Measurements from ENCODE around the gene UGT1A6.
"Not testable (repeated sequence)": the region's sequence is repeated elsewhere in the genome, so short reads cannot be mapped to it uniquely, and the experiment has no call there.

The UGT1A6 gene

DNA sequence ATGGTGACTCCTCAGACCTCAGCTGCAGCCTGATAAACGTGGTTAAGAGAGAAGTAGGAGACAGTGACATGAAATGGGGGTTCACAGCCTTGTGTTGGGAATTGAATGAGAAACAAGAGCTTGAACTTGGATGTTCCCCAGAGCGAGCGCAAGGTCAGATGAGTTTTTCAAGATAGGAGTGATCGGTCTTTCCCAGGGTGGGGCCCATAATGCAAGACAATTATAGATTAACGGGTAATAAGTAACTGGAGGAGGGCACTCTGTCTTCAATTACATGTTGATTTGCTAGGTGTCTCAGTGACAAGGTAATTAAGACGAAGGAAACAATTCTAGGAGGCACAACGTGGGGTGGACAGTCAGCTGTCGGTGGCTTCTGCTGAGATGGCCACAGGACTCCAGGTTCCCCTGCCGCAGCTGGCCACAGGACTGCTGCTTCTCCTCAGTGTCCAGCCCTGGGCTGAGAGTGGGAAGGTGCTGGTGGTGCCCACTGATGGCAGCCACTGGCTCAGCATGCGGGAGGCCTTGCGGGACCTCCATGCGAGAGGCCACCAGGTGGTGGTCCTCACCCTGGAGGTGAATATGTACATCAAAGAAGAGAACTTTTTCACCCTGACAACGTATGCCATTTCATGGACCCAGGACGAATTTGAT, 20.0 kb downstream of the UGT1A6 start, which contains the start of gene UGT1A5:
Gene UGT1A5, plus strand, starts transcription at position 297 of the 651 bp plus-strand sequence. Its CDS starts 85 bp downstream, at position 382.
- TF ChIP-seq, protein P1, sequence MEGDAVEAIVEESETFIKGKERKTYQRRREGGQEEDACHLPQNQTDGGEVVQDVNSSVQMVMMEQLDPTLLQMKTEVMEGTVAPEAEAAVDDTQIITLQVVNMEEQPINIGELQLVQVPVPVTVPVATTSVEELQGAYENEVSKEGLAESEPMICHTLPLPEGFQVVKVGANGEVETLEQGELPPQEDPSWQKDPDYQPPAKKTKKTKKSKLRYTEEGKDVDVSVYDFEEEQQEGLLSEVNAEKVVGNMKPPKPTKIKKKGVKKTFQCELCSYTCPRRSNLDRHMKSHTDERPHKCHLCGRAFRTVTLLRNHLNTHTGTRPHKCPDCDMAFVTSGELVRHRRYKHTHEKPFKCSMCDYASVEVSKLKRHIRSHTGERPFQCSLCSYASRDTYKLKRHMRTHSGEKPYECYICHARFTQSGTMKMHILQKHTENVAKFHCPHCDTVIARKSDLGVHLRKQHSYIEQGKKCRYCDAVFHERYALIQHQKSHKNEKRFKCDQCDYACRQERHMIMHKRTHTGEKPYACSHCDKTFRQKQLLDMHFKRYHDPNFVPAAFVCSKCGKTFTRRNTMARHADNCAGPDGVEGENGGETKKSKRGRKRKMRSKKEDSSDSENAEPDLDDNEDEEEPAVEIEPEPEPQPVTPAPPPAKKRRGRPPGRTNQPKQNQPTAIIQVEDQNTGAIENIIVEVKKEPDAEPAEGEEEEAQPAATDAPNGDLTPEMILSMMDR (IDR thresholded peaks at IDR 0.05; ENCODE audit: insufficient read depth, low read length, missing control alignments): no peak
- CTCF ChIA-PET: interaction anchor here (0.7 to 3.2 kb wide), 13 partner anchors 8 to 283 kb away, joined by 3 to 50 read pairs (median 4); no protein-coding TSS in a partner anchor
- H3K4me3 ChIP-seq (ENCODE audit: low read depth, low read length): no peak within 1 kb of the TSS
- POLR2A ChIA-PET: no interaction called here
- no peak for DNase-seq (ENCODE audit: low read depth, low spot score)

DNA sequence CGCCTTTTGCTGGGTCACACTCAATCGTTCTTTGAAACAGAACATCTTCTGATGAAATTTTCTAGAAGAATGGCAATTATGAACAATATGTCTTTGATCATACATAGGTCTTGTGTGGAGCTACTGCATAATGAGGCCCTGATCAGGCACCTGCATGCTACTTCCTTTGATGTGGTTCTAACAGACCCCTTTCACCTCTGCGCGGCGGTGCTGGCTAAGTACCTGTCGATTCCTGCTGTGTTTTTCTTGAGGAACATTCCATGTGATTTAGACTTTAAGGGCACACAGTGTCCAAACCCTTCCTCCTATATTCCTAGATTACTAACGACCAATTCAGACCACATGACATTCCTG, 20.5 kb downstream of the UGT1A6 start:
- DNase-seq (ENCODE audit: low read depth, low spot score): no peak
- ChIA-PET CTCF (interaction anchor here (0.7 to 3.2 kb wide), 4 partner anchors 8 to 265 kb away, joined by 3 to 50 read pairs (median 10); no protein-coding TSS in a partner anchor), POLR2A (no interaction called here)
- TF ChIP-seq, protein P1 (IDR thresholded peaks at IDR 0.05; ENCODE audit: insufficient read depth, low read length, missing control alignments): no peak
- no peak overlapping the region for H3K4me3 ChIP-seq (ENCODE audit: low read depth, low read length)

DNA sequence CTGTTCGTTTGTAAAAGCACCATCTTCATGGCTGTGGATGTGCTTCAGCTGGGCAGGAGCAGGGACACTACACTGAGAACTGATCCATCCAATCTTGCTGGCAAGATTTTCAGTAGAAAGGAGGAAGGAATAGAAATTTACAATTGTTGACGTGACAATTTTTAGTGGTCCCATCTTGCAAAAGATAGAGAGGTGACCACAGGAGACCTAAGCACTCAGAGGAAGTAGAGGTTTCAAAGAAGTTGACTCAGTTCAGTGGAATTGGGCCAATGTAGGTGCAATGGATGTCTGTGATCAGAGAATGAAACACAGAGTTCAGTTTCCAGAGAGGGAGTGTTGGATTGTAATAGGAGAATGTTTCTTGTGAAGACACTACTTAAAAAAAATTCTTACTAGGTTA, 21.4 kb downstream of the UGT1A6 start:
- TF ChIP-seq, protein P1 (IDR thresholded peaks at IDR 0.05; ENCODE audit: insufficient read depth, low read length, missing control alignments): no peak
- DNase-seq (ENCODE audit: low read depth, low spot score): no peak
- ChIA-PET POLR2A (no interaction called here), CTCF (interaction anchor here (2.1 kb wide), 1 partner anchor 266 kb away, joined by 12 read pairs; no protein-coding TSS in a partner anchor)
- H3K4me3 ChIP-seq (ENCODE audit: low read depth, low read length): no peak overlapping the region

DNA sequence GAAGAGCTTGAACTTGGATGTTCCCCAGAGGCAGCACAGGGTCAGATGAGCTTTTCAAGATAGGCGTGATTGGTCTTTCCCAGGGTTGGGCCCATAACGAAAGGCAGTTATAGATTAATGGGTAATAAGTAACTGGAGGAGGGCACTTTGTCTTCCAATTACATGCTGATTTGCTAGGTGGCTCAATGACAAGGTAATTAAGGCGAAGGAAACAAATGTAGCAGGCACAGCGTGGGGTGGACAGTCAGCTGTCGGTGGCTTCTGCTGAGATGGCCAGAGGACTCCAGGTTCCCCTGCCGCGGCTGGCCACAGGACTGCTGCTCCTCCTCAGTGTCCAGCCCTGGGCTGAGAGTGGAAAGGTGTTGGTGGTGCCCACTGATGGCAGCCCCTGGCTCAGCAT, 25.9 kb downstream of the UGT1A6 start, which contains the start of gene UGT1A4:
Gene UGT1A4, plus strand, starts transcription at position 185 of the 400 bp plus-strand sequence. Its CDS starts 85 bp downstream, at position 270.
- CTCF ChIA-PET: interaction anchor here (1.2 kb wide), 2 partner anchors 11 to 276 kb away, joined by 4 to 5 read pairs; no protein-coding TSS in a partner anchor
- TF ChIP-seq, protein P1 (IDR thresholded peaks at IDR 0.05; ENCODE audit: insufficient read depth, low read length, missing control alignments): no peak
- no peak for DNase-seq (ENCODE audit: low read depth, low spot score)
- POLR2A ChIA-PET: no interaction called here
- H3K4me3 ChIP-seq (ENCODE audit: low read depth, low read length): no peak within 1 kb of the TSS

DNA sequence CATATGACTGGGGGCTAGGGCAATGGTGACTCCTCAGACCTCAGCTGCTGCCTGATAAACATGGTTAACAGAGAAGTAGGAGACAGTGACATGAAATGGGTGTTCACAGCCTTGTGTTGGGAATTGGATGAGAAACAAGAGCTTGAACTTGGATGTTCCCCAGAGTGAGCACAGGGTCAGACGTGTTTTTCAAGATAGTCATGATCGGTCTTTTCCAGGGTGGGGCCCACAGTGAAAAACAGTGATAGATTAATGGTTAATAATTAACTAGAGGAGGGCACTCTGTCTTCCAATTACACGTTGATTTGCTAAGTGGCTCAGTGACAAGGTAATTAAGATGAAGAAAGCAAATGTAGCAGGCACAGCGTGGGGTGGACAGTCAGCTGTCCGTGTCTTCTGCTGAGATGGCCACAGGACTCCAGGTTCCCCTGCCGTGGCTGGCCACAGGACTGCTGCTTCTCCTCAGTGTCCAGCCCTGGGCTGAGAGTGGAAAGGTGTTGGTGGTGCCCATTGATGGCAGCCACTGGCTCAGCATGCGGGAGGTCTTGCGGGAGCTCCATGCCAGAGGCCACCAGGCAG, 36.1 kb downstream of the UGT1A6 start, which contains the start of gene UGT1A3:
Gene UGT1A3, plus strand, starts transcription at position 320 of the 579 bp plus-strand sequence. Its CDS starts 85 bp downstream, at position 405.
- TF ChIP-seq, protein P1 (IDR thresholded peaks at IDR 0.05; ENCODE audit: insufficient read depth, low read length, missing control alignments): no peak
- H3K4me3 ChIP-seq (ENCODE audit: low read depth, low read length): no peak within 1 kb of the TSS
- no peak for DNase-seq (ENCODE audit: low read depth, low spot score)
- ChIA-PET POLR2A (no interaction called here), CTCF (no interaction called here)

DNA sequence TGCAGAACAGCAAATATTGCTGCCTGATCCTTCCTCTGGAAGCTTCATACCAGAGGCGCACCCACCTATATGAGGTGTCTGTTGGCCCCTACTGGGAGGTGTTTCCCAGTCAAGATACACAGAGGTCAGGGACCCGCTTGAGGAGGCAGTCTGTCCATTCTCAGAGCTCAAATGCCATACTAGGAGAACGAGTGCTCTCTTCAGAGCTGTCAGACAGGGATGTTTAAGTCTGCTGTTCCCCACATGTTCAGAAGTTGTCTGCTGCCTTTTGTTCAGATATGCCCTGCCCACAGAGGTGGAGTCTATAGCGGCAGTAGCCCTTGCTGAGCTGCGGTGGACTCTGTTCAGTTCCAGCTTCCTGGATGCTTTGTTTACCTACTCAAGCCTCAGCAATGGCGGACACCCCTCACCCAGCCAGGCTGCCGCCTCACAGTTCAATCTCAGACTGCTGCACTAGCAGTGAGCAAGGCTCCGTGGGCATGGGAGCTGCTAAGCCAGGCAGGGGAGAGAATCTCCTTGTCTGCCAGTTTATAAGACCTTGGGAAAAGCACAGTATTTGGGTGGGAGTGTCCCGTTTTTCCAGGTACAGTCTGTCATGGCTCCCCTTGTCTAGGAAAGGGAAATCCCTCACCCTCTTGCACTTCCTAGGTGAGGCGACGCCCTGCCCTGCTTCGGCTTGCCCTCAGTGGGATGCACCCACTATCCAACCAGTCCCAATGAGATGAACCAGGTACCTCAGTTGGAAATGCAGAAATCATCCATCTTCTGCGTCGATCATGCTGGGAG, 44.4 kb downstream of the UGT1A6 start:
- DNase-seq (ENCODE audit: low read depth, low spot score); H3K4me3 ChIP-seq (ENCODE audit: low read depth, low read length); POLR2A ChIA-PET: not testable (repeated sequence)
- CTCF ChIA-PET: interaction anchor here (0.6 kb wide), 1 partner anchor 22 kb away, joined by 3 read pairs; no protein-coding TSS in a partner anchor
